Ramos (cell line): ENCODE results near the gene PXDC1.
"Not testable (repeated sequence)": the region's sequence is repeated elsewhere in the genome, so short reads cannot be mapped to it uniquely, and the experiment has no call there.

ENCODE experiments used
- in situ Hi-C: fragments of 300-500 bp; cut with MboI; formaldehyde crosslinking; loops from one replicate; pipeline ENCODE4 v1.14.3; 2022; ENCODE audit warnings: low sequenced_read_pairs; ENCODE audit not compliant: unreplicated experiment

The PXDC1 gene

GRCh38 chr6:3720770-3721169, 30.7 kb downstream of the PXDC1 start:
- in situ Hi-C loops = not testable (repeated sequence)

GRCh38 chr6:3719462-3720308, 31.8 kb downstream of the PXDC1 start:
- in situ Hi-C loops = no loop called here

- in situ Hi-C loops = no loop called here
Measured at GRCh38 chr6:3718407-3718806, 33.1 kb downstream of the PXDC1 start.

GRCh38 chr6:3715285-3715684, 36.2 kb downstream of the PXDC1 start:
- in situ Hi-C loops = no loop called here

GRCh38 chr6:3714768-3715167, 36.7 kb downstream of the PXDC1 start:
- in situ Hi-C loops = no loop called here

- in situ Hi-C loops = no loop called here
Measured at GRCh38 chr6:3714111-3714510, 37.4 kb downstream of the PXDC1 start.

- in situ Hi-C loops = no loop called here
Measured at GRCh38 chr6:3712827-3713665, 38.5 kb downstream of the PXDC1 start.

GRCh38 chr6:3711776-3712175, 39.7 kb downstream of the PXDC1 start:
- in situ Hi-C loops = no loop called here

- in situ Hi-C loops = no loop called here
Measured at GRCh38 chr6:3710403-3710802, 41.1 kb downstream of the PXDC1 start.

- in situ Hi-C loops = no loop called here
Measured at GRCh38 chr6:3708540-3708939, 43.0 kb downstream of the PXDC1 start.

- in situ Hi-C loops = no loop called here
Measured at GRCh38 chr6:3707751-3708412, 43.6 kb downstream of the PXDC1 start.

GRCh38 chr6:3707024-3707423, 44.5 kb downstream of the PXDC1 start:
- in situ Hi-C loops = no loop called here

- in situ Hi-C loops = no loop called here
Measured at GRCh38 chr6:3706547-3706946, 45.0 kb downstream of the PXDC1 start.

- in situ Hi-C loops = no loop called here
Measured at GRCh38 chr6:3701631-3702030, 49.9 kb downstream of the PXDC1 start.

- in situ Hi-C loops = no loop called here
Measured at GRCh38 chr6:3699231-3699630, 52.3 kb downstream of the PXDC1 start.

GRCh38 chr6:3698021-3698420, 53.5 kb downstream of the PXDC1 start:
- in situ Hi-C loops = no loop called here

- in situ Hi-C loops = no loop called here
Measured at GRCh38 chr6:3697609-3698008, 53.9 kb downstream of the PXDC1 start.

GRCh38 chr6:3696525-3697088, 54.9 kb downstream of the PXDC1 start:
- in situ Hi-C loops = no loop called here

- in situ Hi-C loops = no loop called here
Measured at GRCh38 chr6:3695065-3695817, 56.3 kb downstream of the PXDC1 start.

- in situ Hi-C loops = no loop called here
Measured at GRCh38 chr6:3693831-3694230, 57.7 kb downstream of the PXDC1 start.
